OCI-LY3 (cell line): Measurements from ENCODE around the gene ARHGAP42.

Source experiments
- H2AFZ ChIP-seq: fragments of 200-600, 300-600 bp; shearing (Covaris generic); 2 replicates; pipeline ENCODE4 v1.6.0; 2014; ENCODE audit warnings: antibody characterized with exemption, low read depth, low read length
- H3K27ac ChIP-seq: fragments of 200-600, 300-600 bp; sonication (generic); 2 replicates; pipeline ENCODE4 v1.5.1; 2014; ENCODE audit warnings: mild to moderate bottlenecking, low read length, moderate library complexity, mixed read lengths
- H3K27me3 ChIP-seq: fragments of 200-600, 300-600 bp; sonication (generic); 2 replicates; pipeline ENCODE4 v1.6.1; 2014; ENCODE audit warnings: low read depth, low read length, mixed read lengths
- H3K36me3 ChIP-seq: fragments of 200-600, 300-600 bp; sonication (generic); replicated peaks from 2 replicates; pipeline ENCODE3; 2014; ENCODE audit warnings: low read depth, low read length, mixed read lengths
- H3K4me1 ChIP-seq: fragments of 300-600, 200-600 bp; sonication (generic); 2 replicates; pipeline ENCODE4 v1.6.1; 2014; ENCODE audit warnings: low read length, mixed read lengths
- H3K4me2 ChIP-seq: fragments of 200-600, 300-600 bp; sonication (generic); 2 replicates; pipeline ENCODE4 v1.6.1; 2014; ENCODE audit warnings: low read length, mixed read lengths
- H3K4me3 ChIP-seq: fragments of 300-600, 200-600 bp; sonication (generic); 2 replicates; pipeline ENCODE4 v1.5.1; 2014; ENCODE audit warnings: antibody characterized with exemption, mild to moderate bottlenecking, low read length, moderate library complexity
- H3K79me2 ChIP-seq: fragments of 300-600, 200-600 bp; shearing (Covaris generic); 2 replicates; pipeline ENCODE4 v1.6.1; 2014; ENCODE audit warnings: mild to moderate bottlenecking, low read length, mixed read lengths
- H3K9ac ChIP-seq: fragments of 300-600, 200-600 bp; shearing (Covaris generic); 2 replicates; pipeline ENCODE4 v1.6.0; 2014; ENCODE audit warnings: mild to moderate bottlenecking, low read length, moderate library complexity
- H3K9me3 ChIP-seq: fragments of 200-600, 300-600 bp; shearing (Covaris generic); 2 replicates; pipeline ENCODE4 v1.6.1; 2014; ENCODE audit warnings: low read length, mixed read lengths; ENCODE audit not compliant: insufficient read depth
- H4K20me1 ChIP-seq: fragments of 200-600, 300-600 bp; sonication (generic); 2 replicates; pipeline ENCODE4 v1.6.1; 2016; ENCODE audit warnings: low read length, mixed read lengths; ENCODE audit not compliant: insufficient read depth
- EZH2phosphoT487 ChIP-seq: fragments of 200-600 bp; shearing (Covaris generic); IDR thresholded peaks from 2 replicates; pipeline ENCODE4 v1.6.1; 2018; ENCODE audit warnings: antibody characterized with exemption, mixed run types, low read depth
- TF ChIP-seq, protein P1 (sequence below): fragments of 200-600, 300-600 bp; sonication (generic); IDR thresholded peaks from 2 replicates; pipeline ENCODE4 v1.5.1; 2014; ENCODE audit warnings: antibody characterized with exemption, low read length, low read depth

Gene ARHGAP42

GRCh38 chr11:100905684-100906083 lies 218.6 kb downstream of the ARHGAP42 start:
- H3K27ac ChIP-seq: no peak overlapping the region
- no peaks in the 10 kb centered on the region for H3K36me3 ChIP-seq
- no peaks in the 10 kb centered on the region for H4K20me1 ChIP-seq
- no peaks in the 10 kb centered on the region for H3K27me3 ChIP-seq
- H3K4me1 ChIP-seq: peaks cover 15% of the 10 kb centered on the region
- H3K4me2 ChIP-seq: no peak overlapping the region
- H3K9ac ChIP-seq: no peak overlapping the region
- no peak overlapping the region for H3K4me3 ChIP-seq
- H3K79me2 ChIP-seq: no peaks in the 10 kb centered on the region
- no peak for TF ChIP-seq EZH2phosphoT487
- TF ChIP-seq, protein P1, sequence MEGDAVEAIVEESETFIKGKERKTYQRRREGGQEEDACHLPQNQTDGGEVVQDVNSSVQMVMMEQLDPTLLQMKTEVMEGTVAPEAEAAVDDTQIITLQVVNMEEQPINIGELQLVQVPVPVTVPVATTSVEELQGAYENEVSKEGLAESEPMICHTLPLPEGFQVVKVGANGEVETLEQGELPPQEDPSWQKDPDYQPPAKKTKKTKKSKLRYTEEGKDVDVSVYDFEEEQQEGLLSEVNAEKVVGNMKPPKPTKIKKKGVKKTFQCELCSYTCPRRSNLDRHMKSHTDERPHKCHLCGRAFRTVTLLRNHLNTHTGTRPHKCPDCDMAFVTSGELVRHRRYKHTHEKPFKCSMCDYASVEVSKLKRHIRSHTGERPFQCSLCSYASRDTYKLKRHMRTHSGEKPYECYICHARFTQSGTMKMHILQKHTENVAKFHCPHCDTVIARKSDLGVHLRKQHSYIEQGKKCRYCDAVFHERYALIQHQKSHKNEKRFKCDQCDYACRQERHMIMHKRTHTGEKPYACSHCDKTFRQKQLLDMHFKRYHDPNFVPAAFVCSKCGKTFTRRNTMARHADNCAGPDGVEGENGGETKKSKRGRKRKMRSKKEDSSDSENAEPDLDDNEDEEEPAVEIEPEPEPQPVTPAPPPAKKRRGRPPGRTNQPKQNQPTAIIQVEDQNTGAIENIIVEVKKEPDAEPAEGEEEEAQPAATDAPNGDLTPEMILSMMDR: no peak
- no peaks in the 10 kb centered on the region for H3K9me3 ChIP-seq
- H2AFZ ChIP-seq: no peak overlapping the region

DNA sequence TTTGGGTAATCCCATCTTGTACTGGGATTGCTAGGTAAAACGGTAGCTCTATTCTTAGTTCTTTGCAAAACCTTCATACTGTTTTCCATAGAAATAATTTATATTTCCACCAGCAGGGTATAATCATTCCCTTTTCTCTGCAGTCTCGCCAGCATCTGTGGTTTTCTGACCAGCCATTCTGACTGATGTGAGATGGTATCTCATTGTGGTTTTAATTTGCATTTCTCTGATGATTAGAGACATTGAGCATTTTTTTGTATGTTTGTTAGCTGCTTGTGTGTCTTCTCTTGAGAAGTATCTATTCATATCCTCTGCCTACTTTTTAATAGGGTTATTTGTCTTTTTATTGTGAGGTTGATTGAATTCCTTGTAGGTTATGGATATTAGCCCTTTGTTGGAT lies 221.7 kb downstream of the ARHGAP42 start:
- H3K27me3 ChIP-seq: no peaks in the 10 kb centered on the region
- H3K9ac ChIP-seq: no peak overlapping the region
- no peaks in the 10 kb centered on the region for H4K20me1 ChIP-seq
- H2AFZ ChIP-seq: no peak overlapping the region
- H3K9me3 ChIP-seq: no peaks in the 10 kb centered on the region
- peaks cover 30% of the 10 kb centered on the region for H3K4me1 ChIP-seq
- TF ChIP-seq EZH2phosphoT487: no peak
- TF ChIP-seq, protein P1: no peak
- H3K36me3 ChIP-seq: no peaks in the 10 kb centered on the region
- H3K4me3 ChIP-seq: no peak overlapping the region
- no peak overlapping the region for H3K4me2 ChIP-seq
- H3K79me2 ChIP-seq: no peaks in the 10 kb centered on the region
- no peak overlapping the region for H3K27ac ChIP-seq

DNA sequence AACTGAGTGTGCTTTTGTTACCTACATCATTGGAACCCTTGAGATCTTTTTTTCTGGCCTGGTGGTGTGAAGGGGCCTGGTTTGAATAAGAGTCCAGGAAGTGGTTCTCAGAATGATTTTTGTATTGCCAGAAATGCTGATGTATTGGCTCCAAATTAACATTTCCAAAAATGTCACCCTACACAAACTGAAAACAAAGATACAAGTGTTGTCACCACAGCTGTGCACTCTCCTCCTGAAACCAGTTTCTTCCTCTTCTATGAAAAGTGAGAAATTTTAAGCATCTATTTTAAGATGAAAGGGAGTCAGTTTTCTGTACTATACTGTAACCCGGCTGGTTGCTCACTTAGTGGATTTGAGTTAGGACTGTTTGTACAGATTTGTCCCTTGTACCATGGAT lies 223.7 kb downstream of the ARHGAP42 start:
- Histone ChIP-seq H3K9ac (no peak overlapping the region), H3K27ac (peak overlapping the region; percentile 57), H3K4me2 (peak overlapping the region; percentile 54), H3K4me3 (peak overlapping the region; percentile 18; the same call in 1 of the 2 replicates), H3K36me3 (no peaks in the 10 kb centered on the region), H2AFZ (no peak overlapping the region), H4K20me1 (no peaks in the 10 kb centered on the region), H3K4me1 (peaks cover 30% of the 10 kb centered on the region), H3K9me3 (no peaks in the 10 kb centered on the region), H3K27me3 (no peaks in the 10 kb centered on the region), H3K79me2 (no peaks in the 10 kb centered on the region)
- TF ChIP-seq, protein P1: no peak
- TF ChIP-seq EZH2phosphoT487: no peak

GRCh38 chr11:100914415-100915110 lies 227.5 kb downstream of the ARHGAP42 start:
- Histone ChIP-seq H4K20me1 (no peaks in the 10 kb centered on the region), H3K27ac (no peak overlapping the region), H3K4me2 (no peak overlapping the region), H3K27me3 (no peaks in the 10 kb centered on the region), H3K9ac (no peak overlapping the region), H3K4me3 (no peak overlapping the region), H3K79me2 (no peaks in the 10 kb centered on the region), H3K4me1 (peaks cover 22% of the 10 kb centered on the region), H3K9me3 (no peaks in the 10 kb centered on the region), H2AFZ (no peak overlapping the region), H3K36me3 (no peaks in the 10 kb centered on the region)
- no peak for TF ChIP-seq EZH2phosphoT487
- TF ChIP-seq, protein P1: no peak
